ENCODE measurements around the gene CCDC148. TPM values are rescaled to one million over a fixed set of nuclear protein-coding genes. Genes with fewer than 3 reads are reported as not detected.

Gene CCDC148
- total RNA-seq, 1 donor from 2014 or later: 0.35 TPM

DNA sequence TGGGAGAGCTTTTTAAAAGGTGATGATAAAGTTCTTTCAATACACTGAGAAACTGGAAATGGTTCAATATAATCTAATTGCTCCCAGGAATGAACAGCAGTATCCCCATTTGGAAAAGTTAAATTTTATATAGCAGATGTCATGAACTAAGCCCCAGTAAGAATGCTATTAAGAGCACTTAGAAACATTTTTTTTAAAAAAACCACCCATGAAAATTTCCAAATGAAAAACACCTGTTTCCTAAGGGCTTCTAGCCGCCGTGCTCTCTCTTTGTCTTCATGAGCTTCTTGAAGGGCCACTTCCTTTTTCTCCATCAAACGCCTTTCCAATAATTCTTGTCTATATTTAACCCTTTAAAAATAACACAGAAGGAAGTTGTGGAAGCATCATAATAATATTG is 277.9 kb downstream of the CCDC148 start:
- no peak for DNase-seq (ENCODE audit: low spot score)

DNA sequence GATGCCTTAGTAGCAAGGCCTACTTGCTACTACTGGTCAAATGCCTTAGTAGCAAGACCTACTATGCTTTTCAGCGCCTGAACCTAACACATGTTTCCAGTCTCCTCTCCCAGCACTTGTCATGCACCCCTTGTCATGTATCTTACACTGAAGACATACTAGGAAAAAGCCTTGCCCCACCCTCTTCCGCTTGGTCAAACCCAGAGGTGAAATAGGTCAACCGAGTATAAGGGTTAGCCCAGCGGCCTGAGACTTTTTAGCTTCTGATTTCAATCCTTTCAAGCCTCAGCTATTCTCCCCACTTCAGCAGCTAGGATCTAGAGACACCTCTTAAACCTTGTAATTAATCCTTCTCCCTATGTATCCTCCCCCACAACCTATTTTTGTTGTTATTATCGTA is 281.6 kb downstream of the CCDC148 start:
- no peak for DNase-seq (ENCODE audit: low spot score)

DNA sequence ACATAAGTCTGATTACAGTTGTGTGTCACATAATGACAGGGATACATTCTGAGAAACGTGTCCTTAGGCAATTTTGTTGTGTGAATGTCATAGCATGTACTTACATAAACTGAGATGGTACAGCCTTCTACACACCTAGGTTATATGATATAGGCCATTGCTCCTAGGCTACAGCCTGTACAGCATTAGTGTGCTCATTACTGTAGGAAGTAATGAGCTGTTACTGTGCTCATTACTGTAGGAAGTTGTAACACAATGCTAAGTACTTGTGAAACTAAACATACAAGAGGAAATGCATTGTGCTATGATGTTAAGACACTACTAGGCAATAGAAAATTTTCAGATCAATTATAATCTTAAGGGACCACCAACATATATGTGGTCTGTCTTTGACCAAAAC is 282.1 kb downstream of the CCDC148 start:
- no peak for DNase-seq (ENCODE audit: low spot score)

GRCh38 chr2:158172719-158173118 is 283.8 kb downstream of the CCDC148 start:
- no peak for DNase-seq (ENCODE audit: low spot score)

- DNase-seq (ENCODE audit: low spot score): no peak
Observed at GRCh38 chr2:158154596-158154995, 302.0 kb downstream of the CCDC148 start.

DNA sequence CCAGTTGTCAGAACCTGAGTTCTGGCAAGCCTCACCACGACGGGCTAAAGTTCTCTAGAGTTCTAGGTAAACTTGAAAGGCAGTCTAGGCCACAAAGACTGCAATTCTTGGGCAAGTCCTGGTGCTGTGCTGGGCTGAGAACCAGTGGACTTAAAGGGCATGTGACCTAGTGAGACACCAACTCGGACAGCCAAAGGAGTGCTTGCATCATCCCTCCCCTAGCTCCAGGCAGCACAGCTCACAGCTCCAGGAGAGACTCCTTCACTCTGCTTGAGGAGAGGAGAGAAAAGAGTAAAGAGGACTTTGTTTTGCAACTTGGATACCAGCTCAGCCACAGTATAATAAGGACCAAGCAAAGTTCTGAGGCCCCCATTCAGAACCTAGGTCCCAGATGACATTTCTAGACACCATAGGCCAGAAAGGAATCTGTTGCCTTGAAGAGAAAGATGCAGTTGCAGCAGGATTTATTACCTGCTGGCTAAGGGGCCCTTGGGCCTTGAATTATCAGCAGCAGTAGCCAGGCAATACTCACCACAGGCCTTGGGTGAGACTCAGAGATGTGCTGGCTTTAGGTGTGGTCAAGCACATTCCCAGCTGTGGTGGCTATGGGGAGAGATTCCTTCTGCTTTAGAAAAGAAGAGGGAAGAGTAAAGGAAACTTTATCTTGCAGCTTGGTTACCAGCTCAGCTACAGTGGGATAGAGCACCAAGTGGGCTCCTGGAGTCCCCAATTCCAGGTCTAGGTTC is 303.1 kb downstream of the CCDC148 start:
- DNase-seq (ENCODE audit: low spot score): no peak

GRCh38 chr2:158144914-158145625 is 311.5 kb downstream of the CCDC148 start:
- no peak for DNase-seq (ENCODE audit: low spot score)

GRCh38 chr2:158143703-158144360 is 312.7 kb downstream of the CCDC148 start:
- DNase-seq (ENCODE audit: low spot score): no peak

- DNase-seq (ENCODE audit: low spot score): no peak
Observed at GRCh38 chr2:158142568-158143332, 313.8 kb downstream of the CCDC148 start.

DNA sequence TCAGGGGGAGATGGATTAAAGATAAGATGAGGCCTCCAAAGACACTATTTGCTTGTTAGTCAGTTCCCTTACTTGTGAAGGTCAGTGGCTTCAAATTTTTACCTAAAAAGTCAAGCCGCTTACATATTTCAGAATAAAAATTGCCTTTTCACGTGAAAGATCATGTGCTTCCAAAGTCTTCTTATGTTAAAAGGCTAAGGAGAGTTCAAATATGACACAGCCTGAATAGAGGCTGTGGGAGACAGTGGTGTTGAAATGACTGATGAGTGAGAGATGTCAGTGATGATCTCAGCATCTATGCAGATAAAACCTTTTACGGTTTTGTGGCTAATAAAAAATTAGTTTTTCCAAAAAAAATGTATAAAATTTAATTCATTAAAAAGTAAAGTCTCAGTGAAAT is 314.4 kb downstream of the CCDC148 start:
- DNase-seq (ENCODE audit: low spot score): no peak

- no peak for DNase-seq (ENCODE audit: low spot score)
Observed at GRCh38 chr2:158140201-158140600, 316.4 kb downstream of the CCDC148 start.

DNA sequence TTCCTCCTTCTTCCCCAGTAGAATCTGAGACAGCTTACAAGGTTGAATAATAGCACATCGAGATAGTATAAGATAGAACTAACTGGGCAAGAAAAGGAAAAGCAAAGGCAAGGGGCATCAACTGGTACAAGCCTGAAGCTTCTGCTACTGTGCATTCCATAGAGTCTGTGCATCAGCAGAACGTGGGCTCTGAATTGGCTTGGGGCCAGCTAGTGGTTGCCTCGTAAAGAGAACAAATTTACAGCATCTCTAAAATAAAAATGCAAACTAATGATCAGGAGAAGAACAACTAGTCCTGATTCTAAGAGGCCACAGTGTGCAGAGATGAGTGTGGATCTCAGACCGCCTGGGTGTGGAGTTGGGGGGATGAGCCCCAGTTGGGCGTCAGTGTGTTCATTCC is 318.3 kb downstream of the CCDC148 start:
- DNase-seq (ENCODE audit: low spot score): no peak

DNA sequence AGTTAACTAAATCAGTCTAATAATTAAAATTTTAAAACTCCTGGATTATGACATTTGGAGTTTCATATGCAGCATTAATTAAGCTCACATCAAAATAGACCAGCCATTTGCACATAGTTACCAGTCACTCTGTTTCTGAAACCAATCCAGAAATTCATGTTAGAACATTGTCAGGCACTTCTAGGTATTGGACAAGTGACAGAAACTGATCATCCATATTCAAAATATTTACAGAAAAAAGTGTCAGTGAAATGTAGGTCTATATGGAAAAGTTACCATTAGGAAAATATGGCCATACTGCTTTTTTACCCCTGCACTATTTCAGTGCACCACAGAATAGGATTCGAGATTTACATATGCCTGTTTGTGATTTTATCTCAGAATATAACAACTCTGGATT is 321.5 kb downstream of the CCDC148 start:
- DNase-seq (ENCODE audit: low spot score): no peak

GRCh38 chr2:158134655-158135054 is 321.9 kb downstream of the CCDC148 start:
- DNase-seq (ENCODE audit: low spot score): no peak

DNA sequence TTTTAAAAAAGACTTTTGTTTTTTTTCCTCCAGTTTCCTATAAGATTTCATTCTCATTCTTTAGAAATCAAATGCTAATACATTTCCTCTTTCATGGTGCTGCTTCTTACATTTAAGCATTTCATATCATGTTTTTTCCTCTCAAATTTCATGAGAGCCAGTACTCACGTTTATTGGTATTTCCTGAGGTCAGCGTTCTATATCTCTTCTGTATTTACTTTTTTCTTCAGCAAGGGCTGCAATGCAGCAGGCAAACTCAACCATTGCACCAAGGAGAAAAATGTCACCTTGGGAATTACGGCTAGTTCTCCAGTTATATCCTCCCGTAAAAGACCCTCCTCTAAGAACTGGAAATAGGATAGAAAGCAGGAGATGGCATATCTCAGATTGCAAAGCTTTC is 322.5 kb downstream of the CCDC148 start:
- DNase-seq (ENCODE audit: low spot score): no peak

DNA sequence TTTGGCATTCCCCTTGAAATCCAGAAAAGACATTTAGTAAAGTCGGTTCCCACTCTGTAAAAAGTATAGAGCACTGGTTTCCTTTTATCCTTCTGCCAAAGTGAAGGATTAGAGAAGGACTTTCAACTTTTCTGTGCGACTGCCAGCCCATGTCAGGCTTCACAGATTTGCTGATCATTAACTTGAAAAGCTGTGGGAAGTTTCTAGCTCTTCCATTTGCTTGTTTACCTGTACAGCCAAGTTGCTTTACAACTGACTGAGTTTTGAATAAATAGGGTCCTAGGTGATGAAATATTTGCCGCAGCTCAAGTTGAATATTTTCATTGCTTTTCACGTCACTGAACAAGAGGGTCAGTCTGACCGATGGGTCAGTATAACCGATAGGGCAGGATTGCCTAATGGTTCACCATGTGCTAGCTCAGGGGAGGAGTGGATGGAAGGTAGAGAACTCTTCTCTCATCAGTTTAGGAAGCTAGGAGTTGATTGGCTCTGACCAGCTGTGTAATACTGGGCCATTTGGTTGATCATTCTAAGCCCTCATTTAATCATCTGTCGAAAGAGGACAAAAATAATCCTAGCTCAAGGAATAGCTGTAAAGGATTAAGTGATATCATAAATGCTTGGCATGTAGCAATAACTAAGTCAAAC is 324.5 kb downstream of the CCDC148 start:
- no peak for DNase-seq (ENCODE audit: low spot score)

GRCh38 chr2:158131483-158131912 is 325.1 kb downstream of the CCDC148 start:
- no peak for DNase-seq (ENCODE audit: low spot score)

GRCh38 chr2:158130832-158131473 is 325.6 kb downstream of the CCDC148 start:
- no peak for DNase-seq (ENCODE audit: low spot score)

DNA sequence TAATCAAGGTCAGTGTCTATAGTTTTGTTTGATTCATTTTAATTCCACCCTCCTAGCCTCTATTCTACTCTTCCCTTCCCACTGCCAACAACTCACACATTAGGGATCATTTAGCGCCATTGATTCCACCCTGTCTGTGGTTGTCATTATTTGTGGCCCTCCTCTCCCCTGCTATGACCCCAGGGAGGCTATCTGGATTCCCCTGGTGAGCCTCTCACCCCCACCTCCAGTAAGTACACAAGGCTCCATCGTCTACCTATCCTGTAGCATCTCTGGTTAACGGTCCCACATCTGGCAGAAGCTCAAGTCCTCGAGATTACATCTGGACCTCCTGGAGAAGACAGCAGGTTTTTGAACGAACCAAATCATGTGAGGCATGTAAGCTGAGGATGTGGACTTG is 327.5 kb downstream of the CCDC148 start:
- DNase-seq (ENCODE audit: low spot score): no peak

- no peak for DNase-seq (ENCODE audit: low spot score)
Observed at GRCh38 chr2:158128168-158128973, 328.2 kb downstream of the CCDC148 start.
